ENCODE results near the gene AXL.
A peak's percentile ranks its signal among the peaks of the same experiment; 100 is the strongest.

The AXL gene

GRCh38 chr19:41278478-41278877, 59.5 kb downstream of the AXL start:
- TF ChIP-seq REST (IDR thresholded peaks at IDR 0.05; ENCODE audit: low read depth) (no peak), NFIC (IDR thresholded peaks at IDR 0.05) (no peak), RAD21 (IDR thresholded peaks at IDR 0.05; ENCODE audit: low read depth) (no peak), CREB1 (IDR thresholded peaks at IDR 0.05; ENCODE audit: low read depth) (no peak), EGR1 (IDR thresholded peaks at IDR 0.05) (no peak), TCF12 (IDR thresholded peaks at IDR 0.05; ENCODE audit: low read depth) (no peak), TEAD4 (IDR thresholded peaks at IDR 0.05) (no peak), YY1 (IDR thresholded peaks at IDR 0.05; ENCODE audit: low read depth) (no peak), FOXM1 (IDR thresholded peaks at IDR 0.05; ENCODE audit: borderline replicate concordance, low read depth) (no peak), MAX (IDR thresholded peaks at IDR 0.05) (no peak), EP300 (IDR thresholded peaks at IDR 0.05; ENCODE audit: borderline replicate concordance) (no peak), ZBTB7A (IDR thresholded peaks at IDR 0.05; ENCODE audit: low read depth) (no peak), CEBPB (IDR thresholded peaks at IDR 0.05) (no peak), TAF1 (IDR thresholded peaks at IDR 0.05; ENCODE audit: low read depth) (no peak)
- TF ChIP-seq, protein P1, sequence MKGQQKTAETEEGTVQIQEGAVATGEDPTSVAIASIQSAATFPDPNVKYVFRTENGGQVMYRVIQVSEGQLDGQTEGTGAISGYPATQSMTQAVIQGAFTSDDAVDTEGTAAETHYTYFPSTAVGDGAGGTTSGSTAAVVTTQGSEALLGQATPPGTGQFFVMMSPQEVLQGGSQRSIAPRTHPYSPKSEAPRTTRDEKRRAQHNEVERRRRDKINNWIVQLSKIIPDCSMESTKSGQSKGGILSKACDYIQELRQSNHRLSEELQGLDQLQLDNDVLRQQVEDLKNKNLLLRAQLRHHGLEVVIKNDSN (IDR thresholded peaks at IDR 0.05), result no peak

- TF ChIP-seq YY1 (IDR thresholded peaks at IDR 0.05; ENCODE audit: low read depth) (no peak), REST (IDR thresholded peaks at IDR 0.05; ENCODE audit: low read depth) (no peak), TAF1 (IDR thresholded peaks at IDR 0.05; ENCODE audit: low read depth) (no peak), EP300 (IDR thresholded peaks at IDR 0.05; ENCODE audit: borderline replicate concordance) (no peak), CREB1 (IDR thresholded peaks at IDR 0.05; ENCODE audit: low read depth) (no peak), ZBTB7A (IDR thresholded peaks at IDR 0.05; ENCODE audit: low read depth) (no peak), FOXM1 (IDR thresholded peaks at IDR 0.05; ENCODE audit: borderline replicate concordance, low read depth) (no peak), CEBPB (IDR thresholded peaks at IDR 0.05) (no peak), TCF12 (IDR thresholded peaks at IDR 0.05; ENCODE audit: low read depth) (no peak), TEAD4 (IDR thresholded peaks at IDR 0.05) (no peak), EGR1 (IDR thresholded peaks at IDR 0.05) (no peak), MAX (IDR thresholded peaks at IDR 0.05) (no peak), NFIC (IDR thresholded peaks at IDR 0.05) (no peak), RAD21 (IDR thresholded peaks at IDR 0.05; ENCODE audit: low read depth) (no peak)
- TF ChIP-seq, protein P1 (IDR thresholded peaks at IDR 0.05), result no peak
These were observed 69.9 kb downstream of the AXL start for GRCh38 chr19:41288673-41289530.

- peak; percentile 38; the same call in 1 of the 2 replicates for TF ChIP-seq REST (IDR thresholded peaks at IDR 0.05; ENCODE audit: low read depth)
These were observed 70.8 kb downstream of the AXL start for GRCh38 chr19:41289814-41290213.

GRCh38 chr19:41294393-41294792, 75.4 kb downstream of the AXL start:
- TF ChIP-seq REST (IDR thresholded peaks at IDR 0.05; ENCODE audit: low read depth) (no peak), RAD21 (IDR thresholded peaks at IDR 0.05; ENCODE audit: low read depth) (no peak), TAF1 (IDR thresholded peaks at IDR 0.05; ENCODE audit: low read depth) (no peak), EGR1 (IDR thresholded peaks at IDR 0.05) (no peak), YY1 (IDR thresholded peaks at IDR 0.05; ENCODE audit: low read depth) (no peak), TEAD4 (IDR thresholded peaks at IDR 0.05) (no peak), EP300 (IDR thresholded peaks at IDR 0.05; ENCODE audit: borderline replicate concordance) (no peak), ZBTB7A (IDR thresholded peaks at IDR 0.05; ENCODE audit: low read depth) (no peak), NFIC (IDR thresholded peaks at IDR 0.05) (no peak), TCF12 (IDR thresholded peaks at IDR 0.05; ENCODE audit: low read depth) (no peak), MAX (IDR thresholded peaks at IDR 0.05) (no peak), CEBPB (IDR thresholded peaks at IDR 0.05) (no peak), FOXM1 (IDR thresholded peaks at IDR 0.05; ENCODE audit: borderline replicate concordance, low read depth) (no peak), CREB1 (IDR thresholded peaks at IDR 0.05; ENCODE audit: low read depth) (no peak)
- TF ChIP-seq, protein P1 (IDR thresholded peaks at IDR 0.05), result no peak
